GM21723 (cell line): Measurements from ENCODE around the gene CDCA7L.
A peak's percentile ranks its signal among the peaks of the same experiment; 100 is the strongest.
"Not testable (repeated sequence)": the region's sequence is repeated elsewhere in the genome, so short reads cannot be mapped to it uniquely, and the experiment has no call there.

Experiments used
- ATAC-seq: cut with Tn5 transposase; IDR thresholded peaks from one replicate; pipeline ENCODE4 v1.9.1; 2021; ENCODE audit warnings: mild to moderate bottlenecking, moderate library complexity; ENCODE audit not compliant: unreplicated experiment

CDCA7L gene

DNA sequence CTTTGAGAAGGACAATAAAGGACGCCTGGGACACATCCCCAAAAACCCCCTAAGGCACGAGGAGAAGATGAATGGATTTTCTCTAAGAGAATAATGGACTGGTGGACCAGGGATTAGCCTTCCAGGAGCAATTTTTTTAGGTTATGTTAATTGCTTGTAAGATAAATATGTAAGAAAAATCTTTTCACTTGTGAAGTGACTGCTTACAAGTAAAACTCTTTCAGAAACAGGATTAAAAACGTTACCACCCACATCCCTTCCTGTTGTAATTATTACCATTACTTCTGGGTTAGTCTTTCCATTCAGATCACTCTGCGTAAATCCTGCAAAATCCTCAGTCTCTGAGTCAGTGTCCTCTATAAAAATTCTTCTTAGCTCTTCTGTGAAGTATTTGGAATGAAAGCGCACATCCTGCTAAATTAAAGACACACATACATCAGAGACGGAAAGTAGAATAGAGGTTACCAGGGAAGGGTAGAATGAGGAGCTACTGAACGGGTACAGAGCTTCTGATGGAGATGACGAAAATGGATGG, 34.3 kb downstream of the CDCA7L start:
- ATAC-seq = no peak

- ATAC-seq = no peak
These were observed 35.4 kb downstream of the CDCA7L start for GRCh38 chr7:21910253-21910652.

GRCh38 chr7:21908746-21909145, 37.0 kb downstream of the CDCA7L start:
- ATAC-seq = no peak

- ATAC-seq = no peak
These were observed 42.5 kb downstream of the CDCA7L start for GRCh38 chr7:21903020-21903786.

DNA sequence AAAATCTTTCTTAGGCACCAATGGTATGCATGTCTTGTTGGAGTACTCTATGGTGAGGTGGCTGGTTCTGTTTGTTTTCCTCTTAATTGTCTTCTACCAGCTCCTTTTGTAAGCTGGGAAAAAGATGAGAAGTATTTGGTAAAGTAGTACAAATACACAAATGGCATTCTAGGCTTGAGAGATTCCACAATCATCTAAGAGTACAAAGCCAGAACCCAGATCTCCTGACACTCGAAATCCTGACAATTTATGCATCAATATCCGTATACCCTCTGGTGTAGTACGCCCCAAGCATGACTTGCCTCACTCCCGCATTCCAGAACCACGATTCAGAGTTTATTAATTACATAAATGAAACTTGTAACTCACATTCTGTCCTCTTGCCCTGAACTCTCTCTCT, 43.5 kb downstream of the CDCA7L start:
- ATAC-seq = no peak

DNA sequence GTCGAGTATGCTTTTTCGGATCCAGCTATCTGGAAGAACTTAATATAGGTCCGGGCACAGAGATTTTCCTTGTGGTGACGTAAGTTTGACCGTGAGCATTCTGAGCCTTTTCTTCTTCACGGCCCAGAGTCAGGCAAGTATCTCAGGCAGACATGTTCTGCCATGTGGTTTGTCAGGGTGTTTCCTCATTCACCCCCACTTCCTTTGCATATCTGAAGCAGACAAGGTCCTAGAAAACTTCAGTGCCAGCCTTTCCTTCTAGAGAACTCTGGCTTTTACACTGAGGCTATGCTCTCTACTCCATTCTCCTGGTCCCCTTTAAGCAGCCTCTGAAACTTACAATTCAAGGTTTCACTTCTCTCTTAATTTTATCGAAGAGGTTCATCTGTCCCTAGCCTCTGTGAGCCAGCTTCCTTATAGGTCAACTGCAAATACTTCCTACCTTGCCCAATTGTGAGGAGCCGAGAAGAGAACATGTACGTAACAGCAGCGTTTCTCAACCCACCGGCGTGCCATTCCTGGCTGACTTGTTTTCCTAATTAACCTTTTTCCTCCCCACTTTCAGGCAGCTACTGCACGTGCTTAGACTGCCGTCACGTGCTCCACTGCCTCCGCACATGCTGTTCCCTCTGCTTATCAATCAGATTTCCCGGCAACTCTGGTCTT, 47.3 kb downstream of the CDCA7L start:
- peak; percentile 95 for ATAC-seq

- no peak for ATAC-seq
These were observed 52.3 kb downstream of the CDCA7L start for GRCh38 chr7:21893401-21893800.

- ATAC-seq = no peak
These were observed 54.4 kb downstream of the CDCA7L start for GRCh38 chr7:21891291-21891690.

DNA sequence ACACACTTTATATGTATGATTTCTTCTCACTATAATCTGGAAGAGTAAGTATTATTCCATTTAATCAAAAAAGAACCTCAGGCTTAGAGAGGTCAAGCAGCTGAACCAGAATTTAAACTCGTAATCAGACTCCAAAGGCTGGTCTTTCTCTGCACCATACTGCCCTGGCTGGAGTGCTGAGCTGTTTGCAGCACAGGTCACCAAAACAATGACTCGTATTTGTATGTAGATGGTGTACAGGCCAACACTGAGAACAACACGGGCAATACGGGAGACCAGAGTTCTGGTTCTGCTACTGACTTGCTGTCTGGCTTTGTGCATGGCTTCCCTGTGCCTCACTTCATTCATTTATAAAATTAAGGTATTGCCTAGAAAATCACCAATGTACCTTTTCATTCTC, 57.9 kb downstream of the CDCA7L start:
- no peak for ATAC-seq

DNA sequence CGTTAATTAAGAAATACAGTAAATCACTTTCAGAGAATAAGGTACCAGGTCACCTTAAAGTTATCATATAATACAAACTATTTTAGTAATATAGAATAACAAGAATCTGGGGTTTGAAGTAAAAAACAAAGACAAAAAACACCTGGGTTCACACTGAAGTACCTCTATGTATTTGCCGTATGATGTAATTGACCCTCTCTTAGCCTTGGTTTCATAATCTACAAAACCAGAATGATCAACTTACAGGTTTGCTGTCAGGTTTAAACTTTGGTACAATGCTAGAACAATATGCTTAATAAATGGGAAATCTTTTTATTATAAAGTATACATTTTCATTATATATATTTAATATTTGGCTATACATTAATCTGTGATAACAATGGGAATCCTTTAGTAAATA, 58.3 kb downstream of the CDCA7L start:
- ATAC-seq = no peak

- ATAC-seq = no peak
These were observed 59.3 kb downstream of the CDCA7L start for GRCh38 chr7:21886396-21886795.

DNA sequence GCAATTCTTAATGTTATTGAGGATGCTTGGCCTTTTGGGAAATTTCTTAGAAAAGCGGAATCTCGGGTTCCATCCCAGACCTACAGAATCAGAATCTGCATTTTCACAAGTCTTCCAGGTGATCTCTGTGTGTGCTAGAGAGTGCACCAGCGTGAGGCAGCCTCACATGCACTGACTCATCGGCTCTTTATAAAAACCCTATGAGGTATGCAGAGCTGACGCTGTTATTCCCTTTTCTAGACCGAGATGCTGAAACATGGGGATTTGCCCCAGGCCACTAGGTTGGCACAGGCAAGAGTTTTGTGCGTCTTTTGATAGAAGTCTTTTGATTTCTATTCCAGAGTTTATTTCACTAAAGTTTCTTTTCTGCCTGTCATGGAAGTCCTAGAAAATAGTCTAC, 61.2 kb downstream of the CDCA7L start:
- no peak for ATAC-seq

- ATAC-seq = not testable (repeated sequence)
These were observed 62.2 kb downstream of the CDCA7L start for GRCh38 chr7:21883501-21883900.

- no peak for ATAC-seq
These were observed 62.6 kb downstream of the CDCA7L start for GRCh38 chr7:21883069-21883468.

DNA sequence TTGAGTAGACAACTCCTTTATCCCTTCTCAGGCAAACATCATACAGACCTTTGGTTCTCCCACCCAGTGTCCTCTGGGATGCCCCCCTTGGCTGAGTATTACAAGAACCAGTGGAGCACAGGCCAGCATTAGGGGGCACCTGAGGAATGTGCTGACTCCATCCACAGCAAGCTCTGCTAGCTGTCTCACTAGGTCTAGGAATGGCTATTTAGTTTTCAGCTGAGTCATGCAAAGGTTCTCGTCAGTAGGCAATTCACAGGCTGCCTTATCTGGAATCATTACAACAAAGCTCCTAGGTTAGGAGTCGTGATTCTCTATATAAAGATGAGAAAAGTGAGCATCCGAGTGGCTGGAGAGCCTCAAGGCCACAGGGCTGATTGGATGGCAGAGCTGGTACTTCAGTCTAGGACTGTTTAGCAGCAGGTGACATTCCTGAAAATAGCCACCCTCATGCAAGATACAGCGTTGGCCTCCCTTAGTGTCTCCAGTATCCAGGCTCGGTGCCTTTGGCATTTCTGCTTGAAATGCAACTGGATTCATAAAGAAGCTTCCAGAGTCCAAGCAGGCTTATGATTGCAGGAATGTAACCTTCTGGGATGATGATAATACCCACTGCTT, 75.8 kb downstream of the CDCA7L start:
- ATAC-seq = no peak

- ATAC-seq = no peak
These were observed 77.2 kb downstream of the CDCA7L start for GRCh38 chr7:21868576-21868850.

DNA sequence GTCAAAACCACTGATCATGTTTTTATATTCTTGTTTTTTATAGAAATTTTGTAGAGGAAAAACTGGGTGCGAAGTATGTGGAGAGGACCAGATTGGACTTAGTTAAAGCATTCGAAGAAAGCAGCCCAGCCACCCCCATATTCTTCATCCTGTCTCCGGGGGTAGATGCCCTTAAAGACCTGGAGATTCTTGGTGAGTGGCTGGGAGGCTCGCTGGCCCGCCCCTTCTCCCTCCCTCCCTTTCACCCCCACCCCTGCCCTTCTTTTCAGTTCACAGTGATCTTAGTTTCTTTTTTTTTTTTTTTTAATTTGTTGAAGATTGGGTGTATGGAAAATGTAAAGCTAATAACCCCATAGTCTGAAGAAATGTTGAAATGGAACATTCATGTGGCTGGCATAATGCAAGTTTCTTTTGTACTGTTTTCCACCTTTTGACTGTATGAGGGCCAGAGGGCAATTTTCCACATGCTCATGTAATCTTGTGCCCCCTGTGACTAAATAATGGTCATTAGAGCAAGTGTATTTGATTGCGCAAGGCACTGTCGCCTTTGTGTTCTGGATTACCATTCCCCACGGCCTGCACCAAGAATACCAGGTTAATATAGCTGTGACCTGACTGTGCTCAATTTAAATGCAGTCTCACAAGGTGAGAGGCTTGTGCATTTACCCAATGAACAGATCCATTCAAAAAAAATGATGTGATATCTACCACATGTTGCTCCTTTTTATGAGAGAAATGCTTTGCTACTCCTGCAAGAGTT, 77.7 kb downstream of the CDCA7L start:
- no peak for ATAC-seq

DNA sequence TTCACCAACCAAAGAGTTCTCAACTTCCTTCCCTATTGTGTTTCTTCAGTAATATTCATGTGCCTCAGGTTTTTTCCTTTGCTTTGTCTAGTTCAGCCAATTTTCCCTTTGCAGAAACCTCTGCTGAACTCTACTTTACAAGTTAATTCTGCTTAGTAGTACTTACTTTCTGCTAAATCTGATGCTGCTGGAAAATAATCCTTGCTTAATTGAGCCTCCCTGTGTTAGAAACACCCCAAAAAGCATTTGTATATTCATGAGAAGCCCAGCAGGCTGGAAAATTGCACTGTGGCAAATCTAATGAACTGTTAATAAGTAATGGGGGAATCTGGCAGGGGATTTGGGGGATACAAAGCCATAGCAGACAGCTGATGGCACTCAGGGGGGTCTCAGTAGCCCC, 78.5 kb downstream of the CDCA7L start:
- no peak for ATAC-seq

- no peak for ATAC-seq
These were observed 79.0 kb downstream of the CDCA7L start for GRCh38 chr7:21866731-21867130.

DNA sequence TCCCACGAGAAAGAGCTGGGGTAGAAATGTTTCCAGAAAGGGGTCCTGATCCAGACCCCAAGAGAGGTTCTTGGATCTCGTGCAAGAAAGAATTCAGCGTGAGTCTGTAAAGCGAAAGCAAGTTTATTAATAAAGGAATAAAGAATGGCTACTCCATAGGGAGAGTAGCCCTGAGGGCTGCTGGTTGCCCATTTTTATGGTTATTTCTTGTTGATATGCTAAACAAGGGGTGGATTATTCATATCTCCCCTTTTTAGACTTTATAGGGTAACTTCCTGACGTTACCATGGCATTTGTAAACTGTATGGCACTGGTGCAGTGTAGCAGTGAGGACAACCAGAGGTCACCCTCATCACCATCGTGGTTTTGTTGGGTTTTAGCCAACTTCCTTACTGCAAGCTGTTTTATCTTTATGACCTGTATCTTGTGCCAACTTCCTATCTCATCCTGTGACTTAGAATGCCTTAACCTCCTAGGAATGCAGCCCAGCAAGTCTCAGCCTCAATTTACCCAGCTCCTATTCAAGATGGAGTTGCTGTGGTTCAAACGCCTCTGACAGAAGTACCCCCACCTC, 80.0 kb downstream of the CDCA7L start:
- not testable (repeated sequence) for ATAC-seq

DNA sequence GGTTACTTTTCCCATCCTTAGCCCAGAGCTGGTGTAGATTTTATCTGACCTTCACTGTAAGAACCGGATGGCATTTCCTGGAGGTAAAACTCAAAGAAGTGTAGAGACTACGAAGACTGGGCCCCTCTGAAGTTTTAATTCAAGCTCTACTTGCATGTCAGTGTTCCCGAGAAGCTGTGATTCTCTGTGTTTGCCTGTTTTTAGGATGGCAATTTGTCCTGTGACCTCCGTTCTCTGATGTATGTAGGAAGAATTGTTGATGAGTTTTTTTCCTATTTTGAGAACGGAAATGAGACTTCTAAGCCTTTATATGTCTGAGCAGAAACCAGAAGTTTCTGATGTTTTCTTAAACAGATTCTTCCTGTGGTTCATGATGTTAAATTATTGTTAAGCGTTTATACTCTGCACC, 94.1 kb downstream of the CDCA7L start:
- ATAC-seq = no peak
